Peyer's patch (tissue), 4 donors: ENCODE results near the gene HOXD11.

Source experiments
- CTCF ChIP-seq, 6 experiments: fragments of 450-650 bp in 4 of 6; fragments of 200-600 bp in 2 of 6; sonication (generic) in 1 of 6; IDR thresholded peaks; one replicate each; pipeline ENCODE4 v1.5.1; 2017 to 2019; ENCODE audit warnings: antibody characterized with exemption in 6 of 6, mild to moderate bottlenecking in 3 of 6, moderate library complexity in 1 of 6
- POLR2A ChIP-seq, 2 donors: fragments of 450-650 bp; IDR thresholded peaks; one replicate each; pipeline ENCODE4 v1.5.1; 2017; ENCODE audit warnings: antibody characterized with exemption in 2 of 2, mild to moderate bottlenecking in 2 of 2, moderate library complexity in 2 of 2

- TF ChIP-seq CTCF (IDR thresholded peaks at IDR 0.05) (no peak), POLR2A (IDR thresholded peaks at IDR 0.05) (no peak)
Measured at GRCh38 chr2:176103194-176103593, 3.9 kb upstream of the HOXD11 start.
